Trophoblast cell (in vitro differentiated cells and primary cell): ENCODE results near the gene PGF.
"Not testable (repeated sequence)": the region's sequence is repeated elsewhere in the genome, so short reads cannot be mapped to it uniquely, and the experiment has no call there.

Source experiments
- DNase-seq, 2 donors: peaks; one replicate each; pipeline ENCODE4 v3.0.0-alpha.2; 2016
- H2AFZ ChIP-seq: 2 replicates; pipeline ENCODE4 v1.6.1; 2013; ENCODE audit warnings: low read length, moderate library complexity, mild to moderate bottlenecking; ENCODE audit not compliant: insufficient read depth, poor library complexity
- H2AK5ac ChIP-seq: 2 replicates; pipeline ENCODE4 v1.6.1; 2013; ENCODE audit warnings: mild to moderate bottlenecking, low read length
- H2BK120ac ChIP-seq: 2 replicates; pipeline ENCODE4 v1.6.1; 2013; ENCODE audit warnings: low read length, mild to moderate bottlenecking, moderate library complexity; ENCODE audit not compliant: insufficient read depth, poor library complexity
- H2BK12ac ChIP-seq: 2 replicates; pipeline ENCODE4 v1.6.1; 2013; ENCODE audit warnings: mild to moderate bottlenecking, low read length, moderate library complexity
- H2BK5ac ChIP-seq: 2 replicates; pipeline ENCODE4 v1.6.1; 2013; ENCODE audit warnings: low read length, low read depth, moderate library complexity, mild to moderate bottlenecking; ENCODE audit not compliant: poor library complexity
- H3K14ac ChIP-seq: 2 replicates; pipeline ENCODE4 v1.6.1; 2013; ENCODE audit warnings: mild to moderate bottlenecking, low read length
- H3K18ac ChIP-seq: 2 replicates; pipeline ENCODE4 v1.6.1; 2013; ENCODE audit warnings: mild to moderate bottlenecking, low read length
- H3K23ac ChIP-seq: 2 replicates; pipeline ENCODE4 v1.6.1; 2013; ENCODE audit warnings: low read length
- H3K27ac ChIP-seq: 2 replicates; pipeline ENCODE4 v1.5.1; 2013; ENCODE audit warnings: low read depth, mild to moderate bottlenecking, inconsistent platforms, low read length, moderate library complexity
- H3K27me3 ChIP-seq: 2 replicates; pipeline ENCODE4 v1.6.1; 2013; ENCODE audit warnings: inconsistent platforms, mild to moderate bottlenecking, low read length, moderate library complexity; ENCODE audit not compliant: insufficient read depth
- H3K36me3 ChIP-seq, 2 experiments: 1 replicate in 1 of 2; 2 replicates in 1 of 2; pipeline ENCODE4 v1.6.1; 2013; ENCODE audit warnings: low read length in 2 of 2, mild to moderate bottlenecking in 2 of 2, moderate library complexity in 1 of 2; ENCODE audit not compliant: insufficient read depth in 2 of 2, control insufficient read depth in 1 of 2
- H3K4ac ChIP-seq: 2 replicates; pipeline ENCODE4 v1.6.1; 2013; ENCODE audit warnings: low read depth, mild to moderate bottlenecking, low read length, moderate library complexity
- H3K4me1 ChIP-seq, 2 experiments: 1 replicate in 1 of 2; 2 replicates in 1 of 2; pipeline ENCODE4 v1.6.1; 2013; ENCODE audit warnings: low read length in 2 of 2, mild to moderate bottlenecking in 2 of 2, moderate library complexity in 1 of 2; ENCODE audit not compliant: insufficient read depth in 2 of 2, control insufficient read depth in 1 of 2
- H3K4me2 ChIP-seq: 2 replicates; pipeline ENCODE4 v1.6.1; 2013; ENCODE audit warnings: inconsistent platforms, mild to moderate bottlenecking, low read length, moderate library complexity
- H3K4me3 ChIP-seq: 2 replicates; pipeline ENCODE4 v1.5.1; 2013; ENCODE audit warnings: mild to moderate bottlenecking, low read depth, low read length, inconsistent platforms
- H3K79me1 ChIP-seq: one replicate; pipeline ENCODE4 v1.6.1; 2013; ENCODE audit warnings: low read length
- H3K79me2 ChIP-seq: 2 replicates; pipeline ENCODE4 v1.6.1; 2013; ENCODE audit warnings: low read length, mild to moderate bottlenecking; ENCODE audit not compliant: control insufficient read depth, insufficient read depth, poor library complexity
- H3K9ac ChIP-seq: 2 replicates; pipeline ENCODE4 v1.6.1; 2013; ENCODE audit warnings: mild to moderate bottlenecking, low read length
- H3K9me3 ChIP-seq: 2 replicates; pipeline ENCODE4 v1.6.1; 2013; ENCODE audit warnings: low read depth, mild to moderate bottlenecking, control low read depth, inconsistent platforms, low read length; ENCODE audit not compliant: insufficient read depth
- H4K12ac ChIP-seq: 2 replicates; pipeline ENCODE4 v1.6.1; 2013; ENCODE audit warnings: low read depth, mild to moderate bottlenecking, low read length, moderate library complexity
- H4K8ac ChIP-seq: 2 replicates; pipeline ENCODE4 v1.6.1; 2013; ENCODE audit warnings: low read depth, mild to moderate bottlenecking, low read length, moderate library complexity
- H4K91ac ChIP-seq: one replicate; pipeline ENCODE4 v1.6.1; 2013; ENCODE audit warnings: low read depth, mild to moderate bottlenecking, low read length, moderate library complexity
- WGBS: extraction: QIAGEN DNeasy Blood & Tissue Kit; methylation state at CpG from one replicate; pipeline ENCODE4 v1.1.7; 2013; ENCODE audit warnings: missing lambda C conversion rate; ENCODE audit not compliant: insufficient read length, insufficient coverage; ENCODE audit errors: extremely low coverage; 5-methylcytosine and 5-hydroxymethylcytosine counted together

Gene PGF

GRCh38 chr14:74934476-74935359 lies 20.7 kb downstream of the PGF start:
- Histone ChIP-seq H3K14ac (no peak overlapping the region), H4K91ac (no peak overlapping the region), H3K4me1 (peaks cover 2 to 7% of the 10 kb centered on the region in 2 experiments), H3K4me3 (no peak overlapping the region), H3K27ac (no peak overlapping the region), H4K8ac (peak overlapping the region; percentile 30), H3K9ac (no peak overlapping the region), H3K36me3 (no peaks in the 10 kb centered on the region), H2BK5ac (no peak overlapping the region), H2BK120ac (no peak overlapping the region), H2AK5ac (no peak overlapping the region), H3K4ac (no peak overlapping the region), H3K4me2 (no peak overlapping the region), H2BK12ac (no peak overlapping the region), H3K23ac (no peak overlapping the region), H3K79me2 (no peaks in the 10 kb centered on the region), H3K27me3 (no peaks in the 10 kb centered on the region), H2AFZ (peak overlapping the region; percentile 1), H3K18ac (no peak overlapping the region), H3K9me3 (no peaks in the 10 kb centered on the region), H4K12ac (no peak overlapping the region), H3K79me1 (peaks cover 2% of the 10 kb centered on the region)
- DNase-seq: no peak
- WGBS: no CpG with 5 or more reads among the region's 26 CpGs

GRCh38 chr14:74934041-74934440 lies 21.4 kb downstream of the PGF start:
- H3K4me1 ChIP-seq: peaks cover 0 to 5% of the 10 kb centered on the region in 2 experiments
- H3K36me3 ChIP-seq: no peaks in the 10 kb centered on the region
- H3K23ac ChIP-seq: no peak overlapping the region
- no peak overlapping the region for H2AK5ac ChIP-seq
- H3K4me2 ChIP-seq: no peak overlapping the region
- H4K8ac ChIP-seq: no peak overlapping the region
- no peak overlapping the region for H3K4me3 ChIP-seq
- peak overlapping the region; percentile 43 for H3K9ac ChIP-seq
- no peaks in the 10 kb centered on the region for H3K79me2 ChIP-seq
- no peak overlapping the region for H4K12ac ChIP-seq
- H2BK120ac ChIP-seq: no peak overlapping the region
- H4K91ac ChIP-seq: no peak overlapping the region
- H3K27me3 ChIP-seq: no peaks in the 10 kb centered on the region
- H3K14ac ChIP-seq: no peak overlapping the region
- no peak overlapping the region for H3K27ac ChIP-seq
- no peak overlapping the region for H2BK5ac ChIP-seq
- H2BK12ac ChIP-seq: no peak overlapping the region
- no peaks in the 10 kb centered on the region for H3K9me3 ChIP-seq
- H2AFZ ChIP-seq: no peak overlapping the region
- H3K79me1 ChIP-seq: no peaks in the 10 kb centered on the region
- no CpG with 5 or more reads among the region's 4 CpGs for WGBS
- H3K4ac ChIP-seq: no peak overlapping the region
- DNase-seq: no peak
- H3K18ac ChIP-seq: no peak overlapping the region

- H3K79me2 ChIP-seq, H3K27me3 ChIP-seq, H3K9ac ChIP-seq, H2BK12ac ChIP-seq, H3K4ac ChIP-seq, H2BK5ac ChIP-seq, H3K4me3 ChIP-seq, DNase-seq, H4K12ac ChIP-seq, H2AFZ ChIP-seq, H2BK120ac ChIP-seq, H3K23ac ChIP-seq, H3K27ac ChIP-seq, H3K14ac ChIP-seq, H3K4me1 ChIP-seq, H3K4me2 ChIP-seq, H3K9me3 ChIP-seq, H4K91ac ChIP-seq, H3K18ac ChIP-seq, H4K8ac ChIP-seq, H3K79me1 ChIP-seq, H3K36me3 ChIP-seq, H2AK5ac ChIP-seq: not testable (repeated sequence)
- WGBS: no CpG with 5 or more reads among the region's 4 CpGs
These were observed 22.5 kb downstream of the PGF start for GRCh38 chr14:74932936-74933335.

- Histone ChIP-seq H4K8ac (no peak overlapping the region), H3K4me2 (no peak overlapping the region), H3K9me3 (no peaks in the 10 kb centered on the region), H3K18ac (no peak overlapping the region), H3K9ac (no peak overlapping the region), H2AFZ (no peak overlapping the region), H3K23ac (no peak overlapping the region), H2BK12ac (no peak overlapping the region), H3K27ac (no peak overlapping the region), H3K27me3 (no peaks in the 10 kb centered on the region), H3K4me3 (no peak overlapping the region), H3K4ac (no peak overlapping the region), H3K79me2 (no peaks in the 10 kb centered on the region), H4K91ac (no peak overlapping the region), H3K79me1 (no peaks in the 10 kb centered on the region), H2BK120ac (no peak overlapping the region), H2BK5ac (no peak overlapping the region), H3K14ac (no peak overlapping the region), H2AK5ac (no peak overlapping the region), H3K36me3 (no peaks in the 10 kb centered on the region), H3K4me1 (peaks cover 0 to 5% of the 10 kb centered on the region in 2 experiments), H4K12ac (no peak overlapping the region)
- WGBS: no CpG with 5 or more reads among the region's 6 CpGs
- DNase-seq: no peak
These were observed 22.9 kb downstream of the PGF start for GRCh38 chr14:74932401-74932901.
